Testis (tissue), 2 donors: ENCODE results near the gene PTX3.

ENCODE experiments used
- POLR2A ChIP-seq: fragments of 450-650 bp; IDR thresholded peaks from one replicate; pipeline ENCODE4 v1.6.1; 2017; ENCODE audit warnings: antibody characterized with exemption, mild to moderate bottlenecking, moderate library complexity
- TF ChIP-seq, protein P1 (sequence below), 3 experiments: fragments of 450-650 bp in 2 of 3; fragments of 200-600 bp in 1 of 3; sonication (generic) in 1 of 3; IDR thresholded peaks; one replicate each; pipeline ENCODE4 v1.5.1; 2016 to 2019; ENCODE audit warnings: antibody characterized with exemption in 3 of 3, mild to moderate bottlenecking in 2 of 3, moderate library complexity in 1 of 3

DNA sequence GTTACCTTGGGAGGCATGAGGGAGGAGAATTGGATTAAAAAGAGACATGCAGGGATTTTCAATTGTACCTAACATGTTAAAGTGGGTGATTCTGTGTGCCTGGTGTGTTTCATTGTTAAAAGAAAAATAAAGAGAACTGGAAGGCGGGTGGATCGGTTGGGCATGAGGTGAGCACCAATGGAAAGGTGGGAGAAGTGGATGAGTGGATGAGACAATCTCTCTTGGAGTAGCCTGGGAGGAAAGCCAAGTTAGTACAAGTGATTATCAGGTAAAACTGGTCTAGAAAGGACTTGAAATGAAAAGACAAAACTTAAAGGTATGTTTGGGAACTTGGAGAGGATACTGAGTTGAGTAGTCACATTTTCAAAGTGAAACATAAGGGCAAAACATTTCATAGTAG, 54.5 kb downstream of the PTX3 start:
- TF ChIP-seq POLR2A: no peak
- TF ChIP-seq, protein P1, sequence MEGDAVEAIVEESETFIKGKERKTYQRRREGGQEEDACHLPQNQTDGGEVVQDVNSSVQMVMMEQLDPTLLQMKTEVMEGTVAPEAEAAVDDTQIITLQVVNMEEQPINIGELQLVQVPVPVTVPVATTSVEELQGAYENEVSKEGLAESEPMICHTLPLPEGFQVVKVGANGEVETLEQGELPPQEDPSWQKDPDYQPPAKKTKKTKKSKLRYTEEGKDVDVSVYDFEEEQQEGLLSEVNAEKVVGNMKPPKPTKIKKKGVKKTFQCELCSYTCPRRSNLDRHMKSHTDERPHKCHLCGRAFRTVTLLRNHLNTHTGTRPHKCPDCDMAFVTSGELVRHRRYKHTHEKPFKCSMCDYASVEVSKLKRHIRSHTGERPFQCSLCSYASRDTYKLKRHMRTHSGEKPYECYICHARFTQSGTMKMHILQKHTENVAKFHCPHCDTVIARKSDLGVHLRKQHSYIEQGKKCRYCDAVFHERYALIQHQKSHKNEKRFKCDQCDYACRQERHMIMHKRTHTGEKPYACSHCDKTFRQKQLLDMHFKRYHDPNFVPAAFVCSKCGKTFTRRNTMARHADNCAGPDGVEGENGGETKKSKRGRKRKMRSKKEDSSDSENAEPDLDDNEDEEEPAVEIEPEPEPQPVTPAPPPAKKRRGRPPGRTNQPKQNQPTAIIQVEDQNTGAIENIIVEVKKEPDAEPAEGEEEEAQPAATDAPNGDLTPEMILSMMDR (IDR thresholded peaks at IDR 0.05): no peak
